Measurements from ENCODE around the gene NCOA3. TPM values are rescaled to one million over a fixed set of nuclear protein-coding genes. Genes with fewer than 3 reads are reported as not detected.

Gene NCOA3
- total and polyA plus RNA-seq, 3 donors from 2014 or later = 18.1 to 32.5 (median 27.6) TPM

DNA sequence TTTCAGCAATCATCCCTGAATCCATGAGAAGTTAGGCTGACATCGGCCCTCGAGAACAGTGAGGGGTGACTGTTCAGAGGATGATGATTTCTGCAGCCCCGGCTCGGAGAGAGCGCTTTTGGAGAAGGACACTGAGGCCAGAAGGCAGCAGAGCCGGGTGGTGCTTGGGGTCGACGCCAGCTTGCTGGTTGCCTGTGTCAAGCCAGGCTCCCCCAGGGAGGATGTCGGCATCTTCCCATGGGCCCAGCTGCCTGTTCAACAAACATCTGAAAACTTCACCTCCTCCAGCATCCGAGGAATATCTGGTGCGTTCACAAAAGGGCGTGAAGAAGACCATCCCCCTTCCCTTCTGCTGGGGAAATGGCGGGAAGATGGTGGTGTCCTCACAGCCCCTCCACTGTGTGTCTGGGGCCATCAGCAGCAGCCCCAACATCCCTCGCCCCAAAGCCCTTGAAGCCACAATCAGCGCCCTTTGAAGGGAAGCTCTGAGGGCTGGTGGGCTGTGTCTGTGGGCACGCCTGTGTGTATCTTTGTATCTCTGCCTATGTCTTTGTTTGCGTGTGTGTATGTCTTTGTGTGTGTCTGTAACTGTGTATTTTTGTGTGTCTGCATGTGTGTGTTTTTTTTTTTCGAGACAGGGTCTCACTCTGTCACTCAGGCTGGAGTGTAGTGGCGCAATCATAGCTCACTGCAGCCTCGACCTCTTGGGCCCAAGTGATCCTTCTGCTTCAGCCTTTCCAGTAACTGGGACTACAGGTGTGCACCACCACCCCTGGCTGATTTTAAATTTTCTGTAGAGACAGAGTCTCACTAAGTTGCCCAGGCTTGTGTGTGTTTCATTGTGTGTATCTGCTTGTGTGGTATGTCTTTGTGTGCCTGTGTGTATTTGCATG, 185.7 kb downstream of the NCOA3 start:
- Histone ChIP-seq H3K36me3 (ENCODE audit: low read depth, missing control alignments) (no peaks in the 10 kb centered on the region), H3K4me1 (no peaks in the 10 kb centered on the region), H3K9me3 (no peaks in the 10 kb centered on the region), H3K4me3 (no peak overlapping the region), H3K27me3 (no peaks in the 10 kb centered on the region), H3K27ac (no peak overlapping the region)
- WGBS, 2 donors = 96% methylated on average over 14 to 20 of the region's 20 CpGs
- no peak for DNase-seq
- no peak for TF ChIP-seq POLR2A (IDR thresholded peaks at IDR 0.05)
- TF ChIP-seq, protein P1, sequence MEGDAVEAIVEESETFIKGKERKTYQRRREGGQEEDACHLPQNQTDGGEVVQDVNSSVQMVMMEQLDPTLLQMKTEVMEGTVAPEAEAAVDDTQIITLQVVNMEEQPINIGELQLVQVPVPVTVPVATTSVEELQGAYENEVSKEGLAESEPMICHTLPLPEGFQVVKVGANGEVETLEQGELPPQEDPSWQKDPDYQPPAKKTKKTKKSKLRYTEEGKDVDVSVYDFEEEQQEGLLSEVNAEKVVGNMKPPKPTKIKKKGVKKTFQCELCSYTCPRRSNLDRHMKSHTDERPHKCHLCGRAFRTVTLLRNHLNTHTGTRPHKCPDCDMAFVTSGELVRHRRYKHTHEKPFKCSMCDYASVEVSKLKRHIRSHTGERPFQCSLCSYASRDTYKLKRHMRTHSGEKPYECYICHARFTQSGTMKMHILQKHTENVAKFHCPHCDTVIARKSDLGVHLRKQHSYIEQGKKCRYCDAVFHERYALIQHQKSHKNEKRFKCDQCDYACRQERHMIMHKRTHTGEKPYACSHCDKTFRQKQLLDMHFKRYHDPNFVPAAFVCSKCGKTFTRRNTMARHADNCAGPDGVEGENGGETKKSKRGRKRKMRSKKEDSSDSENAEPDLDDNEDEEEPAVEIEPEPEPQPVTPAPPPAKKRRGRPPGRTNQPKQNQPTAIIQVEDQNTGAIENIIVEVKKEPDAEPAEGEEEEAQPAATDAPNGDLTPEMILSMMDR (IDR thresholded peaks at IDR 0.05) = no peak
- intact Hi-C loops (cut with DNase I; ENCODE audit: low total_unique reads) = no loop called here

DNA sequence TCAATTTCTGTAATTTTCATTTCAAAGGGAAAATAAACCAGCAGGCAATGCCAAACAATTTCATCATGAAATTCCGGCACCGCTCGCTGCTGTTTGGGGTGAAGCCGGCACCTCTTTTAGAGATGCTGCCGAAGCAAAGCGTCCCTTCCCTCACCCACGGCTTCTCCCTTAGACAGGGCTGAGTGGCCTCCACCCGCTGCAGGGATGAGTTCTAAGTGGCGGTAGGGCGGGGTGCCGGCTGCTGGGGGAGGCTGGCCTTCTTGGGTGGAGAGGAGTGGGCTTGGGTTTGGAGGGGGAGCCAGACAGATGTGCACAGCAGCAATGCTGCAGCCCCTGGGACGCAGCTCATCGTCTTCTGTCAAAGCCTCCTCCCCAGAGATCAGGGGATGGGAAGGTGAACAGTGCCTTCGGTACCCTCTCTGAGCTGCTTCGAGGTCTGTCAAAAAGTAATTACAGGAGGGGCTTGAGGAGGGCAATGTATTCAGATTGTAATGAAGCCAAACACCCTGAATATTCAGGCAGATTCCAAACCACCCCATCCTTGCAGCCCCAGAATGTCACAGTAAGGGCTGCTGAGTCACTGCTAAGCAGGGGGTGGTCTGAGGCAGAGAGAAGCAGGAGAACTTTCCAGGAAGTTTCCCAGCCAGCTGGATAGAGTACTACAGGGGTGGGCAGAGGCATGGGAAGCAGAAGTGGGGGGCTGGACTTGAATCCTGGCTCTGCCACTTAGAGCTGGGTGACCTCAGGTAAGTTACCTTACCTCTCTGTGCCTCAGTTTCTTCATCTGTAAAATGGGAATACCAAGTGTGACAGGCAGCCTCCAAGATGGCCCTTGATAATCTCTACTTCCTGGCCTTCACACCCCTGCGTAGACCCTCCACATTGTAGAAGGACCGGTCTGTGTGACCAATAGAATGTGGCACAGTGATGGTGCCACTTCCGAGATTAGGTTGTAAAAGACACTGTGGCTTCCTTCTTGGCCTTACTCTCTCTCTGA, 187.0 kb downstream of the NCOA3 start:
- intact Hi-C loops (cut with DNase I; ENCODE audit: low total_unique reads) = no loop called here

DNA sequence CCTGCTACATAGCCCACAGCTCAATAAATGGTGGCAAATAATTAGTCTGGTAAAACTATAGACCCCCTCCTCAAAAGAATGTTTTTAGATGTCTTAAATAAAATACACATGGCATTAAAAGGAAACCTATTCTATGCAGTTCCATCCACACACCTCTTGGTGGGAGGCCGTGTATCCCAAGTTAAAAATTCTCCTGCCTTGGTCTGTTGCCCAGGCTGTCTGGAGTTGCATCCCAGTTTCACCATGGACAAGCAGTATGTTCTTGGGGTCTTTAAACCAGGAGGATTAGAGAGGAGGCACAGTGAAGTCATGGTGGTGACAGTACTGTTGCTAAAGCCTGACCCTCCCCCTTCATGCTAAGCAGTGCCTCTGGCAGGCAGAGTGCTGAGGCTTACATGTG, 188.0 kb downstream of the NCOA3 start:
- no peak for TF ChIP-seq POLR2A (IDR thresholded peaks at IDR 0.05)
- TF ChIP-seq, protein P1 (IDR thresholded peaks at IDR 0.05) = no peak
- 93 to 94% methylated on average over 1 of the region's 1 CpG for WGBS, 2 donors
- Histone ChIP-seq H3K27ac (no peak overlapping the region), H3K4me1 (no peaks in the 10 kb centered on the region), H3K27me3 (no peaks in the 10 kb centered on the region), H3K9me3 (no peaks in the 10 kb centered on the region), H3K36me3 (ENCODE audit: low read depth, missing control alignments) (no peaks in the 10 kb centered on the region), H3K4me3 (no peak overlapping the region)
- no peak for DNase-seq
- intact Hi-C loops (cut with DNase I; ENCODE audit: low total_unique reads) = no loop called here

More for the DNA sequence above, 187.0 kb downstream of the NCOA3 start:
- WGBS, 2 donors = 82 to 85% methylated on average over 18 of the region's 18 CpGs
- Histone ChIP-seq H3K36me3 (ENCODE audit: low read depth, missing control alignments) (no peaks in the 10 kb centered on the region), H3K27ac (no peak overlapping the region), H3K4me3 (no peak overlapping the region), H3K27me3 (no peaks in the 10 kb centered on the region), H3K9me3 (no peaks in the 10 kb centered on the region), H3K4me1 (no peaks in the 10 kb centered on the region)
- DNase-seq = no peak
- TF ChIP-seq, protein P1 (IDR thresholded peaks at IDR 0.05) = no peak
- no peak for TF ChIP-seq POLR2A (IDR thresholded peaks at IDR 0.05)

DNA sequence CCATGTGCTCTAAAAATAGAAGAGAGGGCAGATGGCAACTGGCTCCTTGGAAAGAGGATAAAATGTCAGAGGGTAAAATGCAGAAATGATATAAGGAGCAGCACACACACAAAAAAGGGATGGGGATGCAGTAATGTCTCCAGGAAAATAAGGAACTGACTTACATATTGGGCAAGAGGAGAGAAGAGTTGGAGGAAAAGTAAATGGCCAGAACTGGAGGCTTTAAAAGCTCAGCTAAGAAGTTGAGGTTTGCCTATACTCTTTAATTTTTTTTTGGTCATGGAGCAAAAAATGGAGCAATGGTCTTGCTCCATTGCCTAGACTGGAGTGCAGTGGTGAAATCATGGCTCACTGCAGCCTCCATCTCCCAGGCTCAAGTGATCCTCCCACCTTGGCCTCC, 189.9 kb downstream of the NCOA3 start:
- H3K27me3 ChIP-seq = no peaks in the 10 kb centered on the region
- no peak overlapping the region for H3K27ac ChIP-seq
- no peaks in the 10 kb centered on the region for H3K9me3 ChIP-seq
- no peak for DNase-seq
- TF ChIP-seq, protein P1 (IDR thresholded peaks at IDR 0.05) = no peak
- TF ChIP-seq POLR2A (IDR thresholded peaks at IDR 0.05) = no peak
- intact Hi-C loops (cut with DNase I; ENCODE audit: low total_unique reads) = no loop called here
- H3K4me3 ChIP-seq = no peak overlapping the region
- no peaks in the 10 kb centered on the region for H3K36me3 ChIP-seq (ENCODE audit: low read depth, missing control alignments)
- H3K4me1 ChIP-seq = no peaks in the 10 kb centered on the region
